Heart left ventricle (tissue), 13 donors: ENCODE data around the gene HAUS8.

Source experiments
- CTCF ChIP-seq, 12 donors: fragments of 200-600 bp; sonication (generic) in 4 of 12; IDR thresholded peaks; one replicate each; pipeline versions ENCODE4 v1.5.0 to v1.8.0; 2018 to 2022; ENCODE audit warnings: antibody characterized with exemption in 12 of 12, mild to moderate bottlenecking in 5 of 12
- POLR2A ChIP-seq, 2 donors: fragments of 450-650 bp; IDR thresholded peaks; one replicate each; pipeline ENCODE4 v1.6.1; 2017; ENCODE audit warnings: antibody characterized with exemption in 2 of 2, mild to moderate bottlenecking in 2 of 2, moderate library complexity in 2 of 2
- donor health status: ischemic (EF 13 %, LVEDD 7.1; RV severe dilation, severe dysfunction).
- donor health status: DM: no; HTN: yes; CAD: no.
- donor health status: DM: no; HTN: no; CAD: no.
- donor health status: ischemic (EF 25% LVEDD 6.9; RV normal size, moderate dysfunction).
- donor health status: ischemic (EF 25% LVEDD 5.7; RV mildly dilated, moderate dysfunction).
- donor health status: ischemic (EF 35%, LVEDD 5.7; RV mildly dilated, moderate dysfunction).
- donor health status: nonischemic (EF 11% LVEDD 7.7; RV severe dilation, severe dysfunction).
- donor health status: DM: yes; HTN: yes; CAD: no.
- donor health status: PGD.
- donor health status: ischemic (EF 29% LVEDD 5.4; RV normal size, mild dysfunction).
- donor health status: nonischemic (EF 23%, LVEDD 6.1; RV moderate dilation, normal function).

DNA sequence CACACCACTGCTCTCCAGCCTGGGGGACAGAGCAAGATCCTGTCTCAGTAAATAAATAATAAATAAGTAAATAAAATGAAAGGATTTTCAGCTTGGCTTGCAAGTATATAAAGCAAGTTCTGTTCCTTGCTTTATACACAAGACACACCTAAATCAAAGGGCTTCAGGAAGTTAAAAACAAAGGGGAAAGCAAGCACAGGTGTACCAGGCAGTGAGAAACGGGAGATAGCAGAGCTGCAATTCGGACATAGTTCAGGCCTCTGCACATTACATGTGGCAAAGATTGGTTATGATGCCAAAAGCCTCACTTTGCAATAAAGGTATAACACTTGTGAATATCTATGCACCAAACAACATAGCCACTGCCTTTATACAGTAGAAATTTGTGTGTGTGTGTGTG lies 47.8 kb upstream of the HAUS8 start:
- TF ChIP-seq CTCF (IDR thresholded peaks at IDR 0.05) (no peak), POLR2A (IDR thresholded peaks at IDR 0.05) (no peak)
